ENCODE results near the gene MARCHF2.

Gene MARCHF2

DNA sequence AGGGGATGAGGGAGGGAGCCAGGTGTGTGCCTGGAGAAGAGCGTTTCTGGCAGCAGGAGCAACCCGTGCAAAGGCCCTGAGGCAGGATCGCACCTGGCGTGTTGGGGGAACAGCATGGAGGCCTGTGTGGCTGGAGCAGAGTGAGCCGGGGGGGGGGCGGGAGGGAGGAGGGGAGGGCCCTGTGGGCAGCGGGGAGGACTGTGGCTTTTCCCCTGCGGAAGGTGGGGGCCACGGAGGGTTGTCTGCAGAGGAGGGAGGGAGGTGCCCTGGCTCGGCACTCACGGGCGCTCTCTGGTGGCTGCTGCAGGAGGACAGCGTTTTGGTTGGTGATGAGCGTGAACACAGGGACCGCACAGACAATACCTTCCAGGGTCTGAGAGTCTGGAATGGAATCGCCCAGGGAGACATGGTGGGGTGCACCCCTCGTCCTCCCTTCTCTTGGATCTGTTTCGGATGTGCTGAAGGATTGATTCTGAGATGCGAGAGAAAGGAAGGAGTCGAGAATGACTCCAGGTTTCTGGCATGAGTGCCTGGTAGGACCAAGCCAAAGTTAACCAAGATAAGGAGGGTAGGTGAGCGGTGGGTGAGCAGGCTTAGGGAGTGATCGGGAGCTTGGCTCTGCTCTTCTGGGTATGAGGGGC lies 16.4 kb upstream of the MARCHF2 start (continued):
- TF ChIP-seq, protein P1, sequence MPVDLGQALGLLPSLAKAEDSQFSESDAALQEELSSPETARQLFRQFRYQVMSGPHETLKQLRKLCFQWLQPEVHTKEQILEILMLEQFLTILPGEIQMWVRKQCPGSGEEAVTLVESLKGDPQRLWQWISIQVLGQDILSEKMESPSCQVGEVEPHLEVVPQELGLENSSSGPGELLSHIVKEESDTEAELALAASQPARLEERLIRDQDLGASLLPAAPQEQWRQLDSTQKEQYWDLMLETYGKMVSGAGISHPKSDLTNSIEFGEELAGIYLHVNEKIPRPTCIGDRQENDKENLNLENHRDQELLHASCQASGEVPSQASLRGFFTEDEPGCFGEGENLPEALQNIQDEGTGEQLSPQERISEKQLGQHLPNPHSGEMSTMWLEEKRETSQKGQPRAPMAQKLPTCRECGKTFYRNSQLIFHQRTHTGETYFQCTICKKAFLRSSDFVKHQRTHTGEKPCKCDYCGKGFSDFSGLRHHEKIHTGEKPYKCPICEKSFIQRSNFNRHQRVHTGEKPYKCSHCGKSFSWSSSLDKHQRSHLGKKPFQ (tag by site-specific recombination; IDR thresholded peaks at IDR 0.05) = no peak
- TF ChIP-seq ZNF292 (tag by site-specific recombination; IDR thresholded peaks at IDR 0.05; ENCODE audit: borderline replicate concordance, low read depth) (no peak), ZNF114 (tag by site-specific recombination; IDR thresholded peaks at IDR 0.05) (no peak), SCRT1 (tag by site-specific recombination; IDR thresholded peaks at IDR 0.05; ENCODE audit: borderline replicate concordance) (no peak), ZNF449 (tag by site-specific recombination; IDR thresholded peaks at IDR 0.05) (no peak), ZNF544 (tag by site-specific recombination; IDR thresholded peaks at IDR 0.05) (no peak), ZFP3 (tag by site-specific recombination; IDR thresholded peaks at IDR 0.05; ENCODE audit: low read depth) (no peak), INSM2 (tag by site-specific recombination; IDR thresholded peaks at IDR 0.05) (no peak), KLF16 (tag by site-specific recombination; IDR thresholded peaks at IDR 0.05) (peak; percentile 77), ZNF155 (tag by site-specific recombination; IDR thresholded peaks at IDR 0.05) (no peak), ZNF221 (tag by site-specific recombination; IDR thresholded peaks at IDR 0.05; ENCODE audit: borderline replicate concordance) (no peak), ZBTB7A (tag by site-specific recombination; IDR thresholded peaks at IDR 0.05; ENCODE audit: low read depth) (no peak), ZNF394 (tag by site-specific recombination; IDR thresholded peaks at IDR 0.05; ENCODE audit: borderline replicate concordance) (no peak), PRDM4 (tag by site-specific recombination; IDR thresholded peaks at IDR 0.05) (no peak), KLF17 (tag by site-specific recombination; IDR thresholded peaks at IDR 0.05) (peak; percentile 74; the same call in 1 of the 2 replicates), TSHZ1 (tag by site-specific recombination; IDR thresholded peaks at IDR 0.05; ENCODE audit: borderline replicate concordance) (no peak), SALL2 (tag by site-specific recombination; IDR thresholded peaks at IDR 0.05; ENCODE audit: borderline replicate concordance) (no peak)
- TF ChIP-seq, protein P2, sequence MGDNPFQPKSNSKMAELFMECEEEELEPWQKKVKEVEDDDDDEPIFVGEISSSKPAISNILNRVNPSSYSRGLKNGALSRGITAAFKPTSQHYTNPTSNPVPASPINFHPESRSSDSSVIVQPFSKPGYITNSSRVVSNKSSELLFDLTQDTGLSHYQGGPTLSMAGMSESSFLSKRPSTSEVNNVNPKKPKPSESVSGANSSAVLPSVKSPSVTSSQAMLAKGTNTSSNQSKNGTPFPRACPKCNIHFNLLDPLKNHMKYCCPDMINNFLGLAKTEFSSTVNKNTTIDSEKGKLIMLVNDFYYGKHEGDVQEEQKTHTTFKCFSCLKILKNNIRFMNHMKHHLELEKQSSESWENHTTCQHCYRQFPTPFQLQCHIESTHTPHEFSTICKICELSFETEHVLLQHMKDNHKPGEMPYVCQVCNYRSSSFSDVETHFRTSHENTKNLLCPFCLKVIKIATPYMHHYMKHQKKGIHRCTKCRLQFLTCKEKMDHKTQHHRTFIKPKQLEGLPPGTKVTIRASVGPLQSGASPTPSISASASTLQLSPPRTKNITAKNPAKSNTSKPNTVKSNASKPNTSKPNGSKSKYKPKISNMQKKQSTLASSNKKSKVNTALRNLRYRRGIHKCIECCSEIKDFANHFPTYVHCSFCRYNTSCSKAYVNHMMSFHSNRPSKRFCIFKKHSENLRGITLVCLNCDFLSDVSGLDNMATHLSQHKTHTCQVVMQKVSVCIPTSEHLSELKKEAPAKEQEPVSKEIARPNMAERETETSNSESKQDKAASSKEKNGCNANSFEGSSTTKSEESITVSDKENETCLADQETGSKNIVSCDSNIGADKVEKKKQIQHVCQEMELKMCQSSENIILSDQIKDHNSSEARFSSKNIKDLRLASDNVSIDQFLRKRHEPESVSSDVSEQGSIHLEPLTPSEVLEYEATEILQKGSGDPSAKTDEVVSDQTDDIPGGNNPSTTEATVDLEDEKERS (tag by site-specific recombination; IDR thresholded peaks at IDR 0.05) = no peak
- TF ChIP-seq, protein P3, sequence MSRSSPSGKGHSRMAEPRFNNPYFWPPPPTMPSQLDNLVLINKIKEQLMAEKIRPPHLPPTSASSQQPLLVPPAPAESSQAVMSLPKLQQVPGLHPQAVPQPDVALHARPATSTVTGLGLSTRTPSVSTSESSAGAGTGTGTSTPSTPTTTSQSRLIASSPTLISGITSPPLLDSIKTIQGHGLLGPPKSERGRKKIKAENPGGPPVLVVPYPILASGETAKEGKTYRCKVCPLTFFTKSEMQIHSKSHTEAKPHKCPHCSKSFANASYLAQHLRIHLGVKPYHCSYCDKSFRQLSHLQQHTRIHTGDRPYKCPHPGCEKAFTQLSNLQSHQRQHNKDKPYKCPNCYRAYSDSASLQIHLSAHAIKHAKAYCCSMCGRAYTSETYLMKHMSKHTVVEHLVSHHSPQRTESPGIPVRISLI (tag by site-specific recombination; IDR thresholded peaks at IDR 0.05) = no peak
- TF ChIP-seq, protein P4, sequence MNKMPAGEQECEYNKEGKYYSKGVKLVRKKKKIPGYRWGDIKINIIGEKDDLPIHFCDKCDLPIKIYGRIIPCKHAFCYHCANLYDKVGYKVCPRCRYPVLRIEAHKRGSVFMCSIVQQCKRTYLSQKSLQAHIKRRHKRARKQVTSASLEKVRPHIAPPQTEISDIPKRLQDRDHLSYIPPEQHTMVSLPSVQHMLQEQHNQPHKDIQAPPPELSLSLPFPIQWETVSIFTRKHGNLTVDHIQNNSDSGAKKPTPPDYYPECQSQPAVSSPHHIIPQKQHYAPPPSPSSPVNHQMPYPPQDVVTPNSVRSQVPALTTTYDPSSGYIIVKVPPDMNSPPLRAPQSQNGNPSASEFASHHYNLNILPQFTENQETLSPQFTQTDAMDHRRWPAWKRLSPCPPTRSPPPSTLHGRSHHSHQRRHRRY (tag by site-specific recombination; IDR thresholded peaks at IDR 0.05) = no peak
